Thyroid gland (tissue), 4 donors: ENCODE data around the gene SV2B.

Experiments used
- POLR2A ChIP-seq, 2 donors: fragments of 450-650 bp; IDR thresholded peaks; one replicate each; pipeline ENCODE4 v1.6.1; 2017; ENCODE audit warnings: antibody characterized with exemption in 2 of 2, mild to moderate bottlenecking in 2 of 2, moderate library complexity in 1 of 2
- TF ChIP-seq, protein P1 (sequence below), 6 experiments: fragments of 200-600 bp in 3 of 6; fragments of 450-650 bp in 3 of 6; sonication (generic) in 3 of 6; IDR thresholded peaks; one replicate each; pipeline ENCODE4 v1.5.1; 2016 to 2019; ENCODE audit warnings: antibody characterized with exemption in 6 of 6, mild to moderate bottlenecking in 2 of 6, inconsistent platforms in 1 of 6, moderate library complexity in 1 of 6

DNA sequence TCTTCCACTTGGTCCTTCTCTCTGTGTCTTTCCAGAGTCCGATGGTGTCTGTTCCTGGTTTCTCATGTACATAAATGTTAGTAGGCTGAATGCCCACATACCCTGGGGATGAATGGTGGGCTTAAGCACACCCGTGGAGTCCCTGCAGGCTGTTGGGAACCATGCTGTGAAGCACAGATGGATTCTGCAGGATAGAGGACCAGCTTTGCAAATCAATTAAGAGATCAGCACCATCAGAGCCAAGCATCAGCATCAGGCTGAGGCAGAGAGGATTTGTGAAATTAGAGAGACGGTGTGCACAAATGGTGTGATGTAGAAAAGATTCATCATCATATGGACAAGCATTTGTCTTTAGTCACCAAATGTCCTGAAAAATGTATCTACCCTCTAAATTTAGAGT lies 127.1 kb downstream of the SV2B start:
- TF ChIP-seq, protein P1, sequence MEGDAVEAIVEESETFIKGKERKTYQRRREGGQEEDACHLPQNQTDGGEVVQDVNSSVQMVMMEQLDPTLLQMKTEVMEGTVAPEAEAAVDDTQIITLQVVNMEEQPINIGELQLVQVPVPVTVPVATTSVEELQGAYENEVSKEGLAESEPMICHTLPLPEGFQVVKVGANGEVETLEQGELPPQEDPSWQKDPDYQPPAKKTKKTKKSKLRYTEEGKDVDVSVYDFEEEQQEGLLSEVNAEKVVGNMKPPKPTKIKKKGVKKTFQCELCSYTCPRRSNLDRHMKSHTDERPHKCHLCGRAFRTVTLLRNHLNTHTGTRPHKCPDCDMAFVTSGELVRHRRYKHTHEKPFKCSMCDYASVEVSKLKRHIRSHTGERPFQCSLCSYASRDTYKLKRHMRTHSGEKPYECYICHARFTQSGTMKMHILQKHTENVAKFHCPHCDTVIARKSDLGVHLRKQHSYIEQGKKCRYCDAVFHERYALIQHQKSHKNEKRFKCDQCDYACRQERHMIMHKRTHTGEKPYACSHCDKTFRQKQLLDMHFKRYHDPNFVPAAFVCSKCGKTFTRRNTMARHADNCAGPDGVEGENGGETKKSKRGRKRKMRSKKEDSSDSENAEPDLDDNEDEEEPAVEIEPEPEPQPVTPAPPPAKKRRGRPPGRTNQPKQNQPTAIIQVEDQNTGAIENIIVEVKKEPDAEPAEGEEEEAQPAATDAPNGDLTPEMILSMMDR (IDR thresholded peaks at IDR 0.05): no peak
- no peak for TF ChIP-seq POLR2A (IDR thresholded peaks at IDR 0.05)
